Measurements from ENCODE around the gene TMEM175.

DNA sequence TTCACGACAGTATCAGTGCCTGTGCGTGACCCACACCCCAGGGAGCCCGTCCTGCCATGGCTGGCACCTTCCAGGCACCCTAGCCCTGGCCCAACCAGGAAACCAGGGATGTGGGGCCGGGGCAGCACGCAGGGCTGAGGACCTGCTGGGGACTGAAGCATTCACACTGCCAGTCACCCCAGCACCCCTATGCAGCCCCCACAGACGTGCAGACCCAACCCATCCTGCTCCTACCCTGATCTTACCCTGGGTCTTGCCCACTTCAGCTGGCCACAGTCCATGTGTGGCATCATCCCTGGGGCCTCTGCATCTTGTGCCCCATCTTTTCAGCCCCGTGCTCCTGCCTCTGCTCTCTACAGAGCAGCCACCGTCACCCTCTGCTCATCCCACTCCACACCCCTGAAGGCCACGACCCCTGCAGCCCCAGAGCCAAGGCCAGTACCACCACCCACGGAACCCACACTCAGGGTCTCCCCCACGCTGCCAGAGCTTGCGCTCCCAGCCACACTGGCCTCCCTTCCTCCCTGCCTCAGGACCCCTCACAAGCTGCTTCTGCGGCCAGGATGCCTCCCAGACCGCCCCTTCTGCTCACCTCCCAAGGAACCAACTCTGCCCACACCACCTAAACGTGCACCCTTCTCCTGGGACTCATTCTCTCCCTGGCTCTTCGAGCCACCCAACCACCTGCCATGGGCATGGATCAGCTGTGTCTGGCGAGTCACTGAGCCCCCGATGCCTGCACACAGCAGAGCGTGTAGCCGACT lies 25.7 kb upstream of the TMEM175 start:
- TF ChIP-seq, protein P1, sequence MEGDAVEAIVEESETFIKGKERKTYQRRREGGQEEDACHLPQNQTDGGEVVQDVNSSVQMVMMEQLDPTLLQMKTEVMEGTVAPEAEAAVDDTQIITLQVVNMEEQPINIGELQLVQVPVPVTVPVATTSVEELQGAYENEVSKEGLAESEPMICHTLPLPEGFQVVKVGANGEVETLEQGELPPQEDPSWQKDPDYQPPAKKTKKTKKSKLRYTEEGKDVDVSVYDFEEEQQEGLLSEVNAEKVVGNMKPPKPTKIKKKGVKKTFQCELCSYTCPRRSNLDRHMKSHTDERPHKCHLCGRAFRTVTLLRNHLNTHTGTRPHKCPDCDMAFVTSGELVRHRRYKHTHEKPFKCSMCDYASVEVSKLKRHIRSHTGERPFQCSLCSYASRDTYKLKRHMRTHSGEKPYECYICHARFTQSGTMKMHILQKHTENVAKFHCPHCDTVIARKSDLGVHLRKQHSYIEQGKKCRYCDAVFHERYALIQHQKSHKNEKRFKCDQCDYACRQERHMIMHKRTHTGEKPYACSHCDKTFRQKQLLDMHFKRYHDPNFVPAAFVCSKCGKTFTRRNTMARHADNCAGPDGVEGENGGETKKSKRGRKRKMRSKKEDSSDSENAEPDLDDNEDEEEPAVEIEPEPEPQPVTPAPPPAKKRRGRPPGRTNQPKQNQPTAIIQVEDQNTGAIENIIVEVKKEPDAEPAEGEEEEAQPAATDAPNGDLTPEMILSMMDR (IDR thresholded peaks at IDR 0.05), result no peak
- no peak for TF ChIP-seq POLR2A (IDR thresholded peaks at IDR 0.05)

Measured in prostate gland (tissue), 2 donors.